GM21360 (cell line): ENCODE data around the gene AKAP8L.

Experiments
- ATAC-seq: cut with Tn5 transposase; IDR thresholded peaks from one replicate; pipeline ENCODE4 v1.9.1; 2021; ENCODE audit warnings: mild to moderate bottlenecking, moderate library complexity; ENCODE audit not compliant: unreplicated experiment

AKAP8L gene, protein sequence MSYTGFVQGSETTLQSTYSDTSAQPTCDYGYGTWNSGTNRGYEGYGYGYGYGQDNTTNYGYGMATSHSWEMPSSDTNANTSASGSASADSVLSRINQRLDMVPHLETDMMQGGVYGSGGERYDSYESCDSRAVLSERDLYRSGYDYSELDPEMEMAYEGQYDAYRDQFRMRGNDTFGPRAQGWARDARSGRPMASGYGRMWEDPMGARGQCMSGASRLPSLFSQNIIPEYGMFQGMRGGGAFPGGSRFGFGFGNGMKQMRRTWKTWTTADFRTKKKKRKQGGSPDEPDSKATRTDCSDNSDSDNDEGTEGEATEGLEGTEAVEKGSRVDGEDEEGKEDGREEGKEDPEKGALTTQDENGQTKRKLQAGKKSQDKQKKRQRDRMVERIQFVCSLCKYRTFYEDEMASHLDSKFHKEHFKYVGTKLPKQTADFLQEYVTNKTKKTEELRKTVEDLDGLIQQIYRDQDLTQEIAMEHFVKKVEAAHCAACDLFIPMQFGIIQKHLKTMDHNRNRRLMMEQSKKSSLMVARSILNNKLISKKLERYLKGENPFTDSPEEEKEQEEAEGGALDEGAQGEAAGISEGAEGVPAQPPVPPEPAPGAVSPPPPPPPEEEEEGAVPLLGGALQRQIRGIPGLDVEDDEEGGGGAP

DNA sequence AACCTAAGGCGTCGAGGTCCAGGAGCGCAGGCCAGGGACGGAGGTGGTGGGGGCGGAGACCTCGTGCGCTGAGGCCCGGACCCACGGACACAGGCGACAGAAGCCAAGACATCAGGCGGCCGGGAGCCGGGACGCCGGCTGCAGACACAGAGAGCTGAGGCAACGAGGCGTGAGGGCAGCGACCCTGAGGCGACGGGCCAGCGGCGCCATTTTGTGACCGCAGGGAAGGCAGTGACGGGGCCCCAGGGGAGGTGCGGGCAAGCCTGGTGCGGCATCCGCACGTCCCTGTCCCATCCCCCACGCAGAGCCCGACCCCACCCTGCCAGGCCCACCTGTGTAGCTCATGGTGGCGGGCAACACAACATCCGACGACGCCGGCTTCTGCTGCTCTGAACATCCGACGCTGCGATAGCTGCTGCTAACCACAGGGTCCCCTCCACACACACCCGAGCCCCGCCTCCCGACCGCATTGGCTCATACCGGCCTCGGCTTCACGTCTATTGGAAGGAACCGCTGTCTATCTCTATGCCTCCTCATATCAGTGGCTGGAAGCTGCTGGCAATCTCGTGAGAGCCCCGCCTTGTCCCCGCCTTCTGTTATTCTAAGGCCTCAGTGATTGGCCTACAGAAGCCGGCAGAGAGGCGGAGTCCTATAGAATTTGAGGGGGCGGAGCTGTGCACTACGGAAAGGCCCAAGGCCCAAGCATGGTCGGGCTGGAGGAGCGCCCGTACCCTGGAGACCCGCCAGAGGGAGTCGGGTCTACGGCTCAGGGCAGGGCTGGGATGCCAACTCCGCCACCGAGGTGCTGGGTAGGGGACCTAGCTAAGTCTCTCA, at the start of gene AKAP8L:
Gene AKAP8L (minus strand): TSS at position 410 of the 834 bp plus-strand sequence. CDS start 65 bp downstream, at position 345.
- peak; percentile 85 for ATAC-seq

DNA sequence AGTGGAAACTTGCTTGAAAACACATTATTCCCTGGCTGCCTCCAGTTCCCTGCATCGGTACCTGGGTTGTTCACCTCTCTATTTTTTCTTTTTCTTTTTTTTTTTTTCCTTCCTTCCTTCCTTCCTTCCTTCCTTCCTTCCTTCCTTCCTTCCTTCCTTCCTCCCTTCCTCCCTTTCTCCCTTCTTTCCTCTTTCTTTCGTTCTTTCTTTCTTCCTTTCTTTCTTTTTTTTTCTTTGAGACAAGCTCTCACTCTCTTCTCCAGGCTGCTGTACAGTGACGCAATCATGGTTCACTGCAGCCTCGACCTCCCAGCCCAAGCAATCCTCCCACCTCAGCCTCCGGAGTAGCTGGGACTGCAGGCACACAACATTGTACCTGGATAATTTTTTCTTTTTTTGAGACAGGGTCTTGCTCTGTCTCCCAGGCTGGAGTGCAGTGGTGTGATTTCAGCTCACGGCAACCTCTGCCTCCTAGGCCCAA, 49.0 kb upstream of the AKAP8L start:
- ATAC-seq: no peak

GRCh38 chr19:15466851-15467733, 48.3 kb upstream of the AKAP8L start:
- ATAC-seq: no peak

- ATAC-seq: no peak
Measured at GRCh38 chr19:15464394-15465385, 45.9 kb upstream of the AKAP8L start, which contains the start of gene RASAL3. TSS of gene RASAL3 (minus strand) at chr19:15464544. CDS start at chr19:15464358, 186 bp downstream.

- ATAC-seq: no peak
Measured at GRCh38 chr19:15463861-15464371, 45.1 kb upstream of the AKAP8L start.

- ATAC-seq: no peak
Measured at GRCh38 chr19:15461694-15462093, 42.9 kb upstream of the AKAP8L start.

- no peak for ATAC-seq
Measured at GRCh38 chr19:15457701-15458484, 39.1 kb upstream of the AKAP8L start.

- no peak for ATAC-seq
Measured at GRCh38 chr19:15456871-15457700, 38.3 kb upstream of the AKAP8L start.

DNA sequence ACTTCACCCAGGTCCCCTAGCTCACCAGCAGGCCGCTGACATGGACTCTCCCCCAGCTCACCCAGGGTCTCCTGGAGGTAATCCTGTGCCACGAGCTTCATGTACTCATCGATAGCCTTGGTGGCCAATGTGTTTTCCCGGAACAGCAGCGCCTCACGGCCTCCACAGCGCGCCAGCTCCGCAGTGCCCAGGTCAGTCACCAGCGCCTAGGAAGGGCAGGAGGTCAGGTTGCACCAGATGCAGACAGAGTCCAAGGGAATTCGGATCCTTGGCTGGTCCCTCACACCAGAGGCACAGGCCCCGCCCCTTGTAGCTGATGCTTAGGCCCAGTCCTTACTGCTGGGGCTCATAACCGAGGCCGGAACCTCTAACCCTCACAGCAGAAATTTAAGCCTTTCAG, 37.7 kb upstream of the AKAP8L start:
- ATAC-seq: no peak

GRCh38 chr19:15455996-15456395, 37.2 kb upstream of the AKAP8L start:
- ATAC-seq: no peak

GRCh38 chr19:15453906-15454860, 35.4 kb upstream of the AKAP8L start:
- no peak for ATAC-seq

DNA sequence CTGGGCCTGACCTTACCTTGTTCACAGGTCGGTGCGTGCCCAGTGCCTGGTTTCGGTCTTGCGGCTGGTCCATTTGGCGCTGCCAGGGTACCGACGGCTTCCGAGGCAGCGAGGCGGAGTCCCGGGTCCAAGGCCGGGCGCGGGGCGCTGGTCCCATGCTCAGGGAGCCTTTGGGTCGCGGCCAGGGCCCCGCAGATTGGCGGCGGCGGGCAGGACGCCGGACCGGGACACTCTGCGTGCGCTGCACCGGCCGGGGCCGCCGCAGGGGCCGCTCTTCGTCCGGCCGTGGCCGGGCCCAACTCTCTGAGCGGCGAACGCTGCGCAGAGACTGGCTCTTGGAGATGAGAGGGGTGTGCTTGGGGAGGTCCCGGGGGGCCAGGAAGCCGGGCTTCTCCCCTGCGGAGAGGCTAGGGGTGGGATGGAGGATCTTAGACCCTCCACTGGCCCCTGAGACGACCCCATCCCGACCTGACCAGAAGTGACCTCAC, 34.3 kb upstream of the AKAP8L start:
- no peak for ATAC-seq

- no peak for ATAC-seq
Measured at GRCh38 chr19:15452111-15453047, 33.6 kb upstream of the AKAP8L start.

- no peak for ATAC-seq
Measured at GRCh38 chr19:15450528-15450890, 31.7 kb upstream of the AKAP8L start.
